H9 (cell line): ENCODE results near the gene ADAM23. TPM values are rescaled to one million over a fixed set of nuclear protein-coding genes. Genes with fewer than 3 reads are reported as not detected.

Experiments
- DNase-seq: peaks from one replicate; pipeline ENCODE4 v3.0.0-alpha.2; 2017
- H2AFZ ChIP-seq: one replicate; pipeline ENCODE4 v1.6.1; 2013; ENCODE audit warnings: mild to moderate bottlenecking, low read length, control low read depth, moderate library complexity
- H2AK5ac ChIP-seq: 2 replicates; pipeline ENCODE4 v1.6.1; 2013; ENCODE audit warnings: low read length, control low read depth, mixed read lengths; ENCODE audit not compliant: insufficient read length
- H2BK120ac ChIP-seq: one replicate; pipeline ENCODE4 v1.6.1; 2013; ENCODE audit warnings: low read depth, mild to moderate bottlenecking, low read length, control low read depth, inconsistent platforms; ENCODE audit not compliant: poor library complexity, severe bottlenecking
- H2BK12ac ChIP-seq: 2 replicates; pipeline ENCODE4 v1.6.1; 2013; ENCODE audit warnings: low read length, control low read depth, mixed read lengths, low read depth; ENCODE audit not compliant: insufficient read length
- H2BK15ac ChIP-seq: 2 replicates; pipeline ENCODE4 v1.6.1; 2013; ENCODE audit warnings: low read depth, low read length, control low read depth
- H2BK20ac ChIP-seq: one replicate; pipeline ENCODE4 v1.6.1; 2013; ENCODE audit warnings: low read depth, mild to moderate bottlenecking, low read length, control low read depth, inconsistent platforms; ENCODE audit not compliant: poor library complexity, severe bottlenecking
- H2BK5ac ChIP-seq: 2 replicates; pipeline ENCODE4 v1.6.1; 2013; ENCODE audit warnings: low read length, control low read depth, mixed read lengths; ENCODE audit not compliant: insufficient read length
- H3K14ac ChIP-seq: 2 replicates; pipeline ENCODE4 v1.6.1; 2013; ENCODE audit warnings: low read length, control low read depth; ENCODE audit not compliant: insufficient read depth
- H3K18ac ChIP-seq: 2 replicates; pipeline ENCODE4 v1.6.1; 2013; ENCODE audit warnings: low read depth, mild to moderate bottlenecking, mixed read lengths, low read length, control low read depth; ENCODE audit not compliant: insufficient read length
- H3K23ac ChIP-seq: 2 replicates; pipeline ENCODE4 v1.6.1; 2013; ENCODE audit warnings: low read length, control low read depth, mixed read lengths, low read depth; ENCODE audit not compliant: insufficient read length
- H3K23me2 ChIP-seq: 2 replicates; pipeline ENCODE4 v1.6.1; 2013; ENCODE audit warnings: low read depth, mild to moderate bottlenecking, mixed read lengths, low read length, control low read depth; ENCODE audit not compliant: insufficient read length, poor library complexity, severe bottlenecking
- H3K27ac ChIP-seq: 2 replicates; pipeline ENCODE4 v1.5.1; 2013; ENCODE audit warnings: low read length, control low read depth, mixed read lengths, low read depth; ENCODE audit not compliant: insufficient read length
- H3K27me3 ChIP-seq: 2 replicates; pipeline ENCODE4 v1.6.1; 2013; ENCODE audit warnings: low read length, control low read depth, inconsistent platforms; ENCODE audit not compliant: insufficient read depth
- H3K4ac ChIP-seq: 2 replicates; pipeline ENCODE4 v1.6.1; 2013; ENCODE audit warnings: low read depth, mild to moderate bottlenecking, control low read depth, inconsistent platforms, low read length, moderate library complexity
- H3K4me1 ChIP-seq: 2 replicates; pipeline ENCODE4 v1.6.1; 2013; ENCODE audit warnings: low read length, control low read depth, inconsistent platforms; ENCODE audit not compliant: insufficient read depth
- H3K4me2 ChIP-seq: 2 replicates; pipeline ENCODE4 v1.6.1; 2013; ENCODE audit warnings: low read length, control low read depth, mixed read lengths; ENCODE audit not compliant: insufficient read length, insufficient read depth
- H3K56ac ChIP-seq: 2 replicates; pipeline ENCODE4 v1.6.1; 2013; ENCODE audit warnings: low read depth, mild to moderate bottlenecking, mixed read lengths, low read length, control low read depth; ENCODE audit not compliant: insufficient read length
- H3K79me1 ChIP-seq: 2 replicates; pipeline ENCODE4 v1.6.1; 2013; ENCODE audit warnings: low read depth, mild to moderate bottlenecking, moderate library complexity, low read length, control low read depth, inconsistent platforms; ENCODE audit not compliant: insufficient read depth, poor library complexity, severe bottlenecking
- H3K79me2 ChIP-seq: 2 replicates; pipeline ENCODE4 v1.6.1; 2013; ENCODE audit warnings: low read length, control low read depth, inconsistent platforms; ENCODE audit not compliant: insufficient read depth
- H3K9ac ChIP-seq: 2 replicates; pipeline ENCODE4 v1.6.1; 2013; ENCODE audit warnings: low read length, control low read depth, mixed read lengths; ENCODE audit not compliant: insufficient read length; ENCODE audit errors: extremely low read depth
- H3K9me3 ChIP-seq: one replicate; pipeline ENCODE4 v1.6.1; 2013; ENCODE audit warnings: low read depth, low read length, inconsistent platforms; ENCODE audit not compliant: control insufficient read depth
- H3T11ph ChIP-seq: one replicate; pipeline ENCODE4 v1.6.1; 2013; ENCODE audit warnings: mild to moderate bottlenecking, low read length, control low read depth, inconsistent platforms
- H4K20me1 ChIP-seq: one replicate; pipeline ENCODE4 v1.6.1; 2013; ENCODE audit not compliant: control insufficient read depth, insufficient read length, insufficient read depth
- H4K5ac ChIP-seq: 2 replicates; pipeline ENCODE4 v1.6.1; 2013; ENCODE audit warnings: low read depth, mild to moderate bottlenecking, mixed read lengths, low read length, control low read depth; ENCODE audit not compliant: insufficient read length
- H4K8ac ChIP-seq: replicated peaks from 2 replicates; pipeline ENCODE4 v1.6.1; 2013; ENCODE audit warnings: low read length, control low read depth, mixed read lengths, low read depth; ENCODE audit not compliant: insufficient read length
- H4K91ac ChIP-seq: 2 replicates; pipeline ENCODE4 v1.6.1; 2013; ENCODE audit warnings: low read depth, mild to moderate bottlenecking, moderate library complexity, mixed read lengths, low read length, control low read depth; ENCODE audit not compliant: insufficient read length
- H3K27ac Mint-ChIP-seq, 3 experiments: 2 replicates in 2 of 3; 3 replicates in 1 of 3; pipeline ENCODE4 v1.8.0; 2020 to 2021; ENCODE audit warnings: mixed read lengths in 3 of 3, mild to moderate bottlenecking in 1 of 3, moderate library complexity in 1 of 3
- H3K27me3 Mint-ChIP-seq: 2 replicates; pipeline ENCODE4 v1.8.0; 2021; ENCODE audit warnings: low read depth, mild to moderate bottlenecking, moderate library complexity, mixed read lengths
- H3K36me3 Mint-ChIP-seq, 3 experiments: 2 replicates in 2 of 3; 3 replicates in 1 of 3; pipeline ENCODE4 v1.8.0; 2020 to 2021; ENCODE audit warnings: low read depth in 3 of 3, mixed read lengths in 3 of 3; ENCODE audit not compliant: insufficient read depth in 1 of 3
- H3K4me1 Mint-ChIP-seq, 2 experiments: 2 replicates each; pipeline ENCODE4 v1.8.0; 2020; ENCODE audit warnings: mixed read lengths in 2 of 2
- H3K4me3 Mint-ChIP-seq, 2 experiments: 2 replicates in 1 of 2; 3 replicates in 1 of 2; pipeline ENCODE4 v1.8.0; 2020 to 2021; ENCODE audit warnings: mild to moderate bottlenecking in 2 of 2, mixed read lengths in 2 of 2, moderate library complexity in 1 of 2
- H3K9me3 Mint-ChIP-seq, 2 experiments: 2 replicates in 1 of 2; 3 replicates in 1 of 2; pipeline ENCODE4 v1.8.0; 2020; ENCODE audit warnings: mild to moderate bottlenecking in 2 of 2, mixed read lengths in 2 of 2, moderate library complexity in 1 of 2
- CTCF ChIP-seq: fragments of 200-600 bp; sonication (generic); conservative IDR thresholded peaks from 3 replicates; pipeline ENCODE4 v1.8.0; 2021; ENCODE audit warnings: antibody characterized with exemption, mild to moderate bottlenecking
- WGBS: extraction: QIAGEN DNeasy Blood & Tissue Kit; methylation state at CpG from one replicate; pipeline ENCODE4 v1.1.7; 2013; ENCODE audit warnings: missing lambda C conversion rate, low lambda C conversion rate, mixed read lengths; ENCODE audit not compliant: insufficient read length; ENCODE audit errors: extremely low coverage; 5-methylcytosine and 5-hydroxymethylcytosine counted together
- total RNA-seq: library from RNA; stranded (reverse); gene quantifications from 2 replicates; pipeline ENCODE4 v1.2.1, GENCODE V29; 2021

Gene ADAM23
- total RNA-seq, 1 experiment from 2014 or later, result 21.4 TPM

GRCh38 chr2:206480161-206480560 lies 36.8 kb downstream of the ADAM23 start:
- Histone ChIP-seq H2AFZ (no peak overlapping the region), H2BK5ac (no peak overlapping the region), H3K79me2 (0 out of 2 replicates have a peak, but pooled peaks cover 2% of the 10 kb centered on the region), H3K9me3 (no peaks in the 10 kb centered on the region), H2BK15ac (no peak overlapping the region), H2AK5ac (no peak overlapping the region), H3K4me2 (no peak overlapping the region), H3K27ac (no peak overlapping the region), H3K14ac (no peak overlapping the region), H4K20me1 (no peaks in the 10 kb centered on the region), H3T11ph (no peak overlapping the region), H4K8ac (no peak overlapping the region), H2BK120ac (no peak overlapping the region), H3K4ac (no peak overlapping the region), H3K56ac (no peak overlapping the region), H3K4me1 (peaks cover 5% of the 10 kb centered on the region; the same call in 1 of the 2 replicates), H3K27me3 (no peaks in the 10 kb centered on the region), H3K18ac (no peak overlapping the region), H4K5ac (no peak overlapping the region), H4K91ac (no peak overlapping the region), H2BK20ac (no peak overlapping the region), H3K23ac (no peak overlapping the region), H3K79me1 (no peaks in the 10 kb centered on the region), H3K23me2 (no peaks in the 10 kb centered on the region), H2BK12ac (no peak overlapping the region), H3K9ac (no peak overlapping the region)
- Mint-ChIP-seq H3K4me1 (peaks cover 6 to 8% of the 10 kb centered on the region in 2 experiments), H3K36me3 (peaks cover 14 to 24% (median 15%) of the 10 kb centered on the region in 3 experiments), H3K9me3 (peaks cover 4 to 11% of the 10 kb centered on the region in 2 experiments; a peak in 3 of 5 replicates), H3K27ac (peak overlapping the region in 1 of 3 experiments; percentile 2; a peak in 1 of 7 replicates), H3K4me3 (no peak overlapping the region), H3K27me3 (no peaks in the 10 kb centered on the region)
- no peak for TF ChIP-seq CTCF
- WGBS, result no CpG with 5 or more reads among the region's 2 CpGs
- DNase-seq, result no peak
